B cell (primary cell): Measurements from ENCODE around the gene ZBTB17. TPM values are rescaled to one million over a fixed set of nuclear protein-coding genes. Genes with fewer than 3 reads are reported as not detected.

Experiments
- ATAC-seq: fragments of 200-7000 bp; cut with Tn5 transposase; one replicate; pipeline ENCODE4 v1.10.0; 2021; ENCODE audit warnings: low read depth, mild to moderate bottlenecking, moderate number of reproducible peaks, moderate library complexity
- CTCF ChIA-PET: fragments of 350-600 bp; sonication (Branson Sonifier 250); formaldehyde crosslinking; loops from one replicate; lab custom pipeline; 2021; ENCODE audit warnings: antibody characterized with exemption, inconsistent platforms; lab: Charles Lee
- POLR2A ChIA-PET: fragments of 350-600 bp; sonication (Branson Sonifier 250); formaldehyde crosslinking; loops from one replicate; lab custom pipeline; 2021; ENCODE audit warnings: antibody characterized with exemption; lab: Charles Lee
- DNase-seq: peaks from one replicate; pipeline ENCODE4 v3.0.0; 2013
- H2AFZ ChIP-seq: 2 replicates; pipeline ENCODE4 v1.6.1; 2012; ENCODE audit warnings: mild to moderate bottlenecking, low read depth, low read length; ENCODE audit not compliant: insufficient read depth, poor library complexity, severe bottlenecking
- H3K27ac ChIP-seq, 2 donors: 1 replicate in 1 of 2; 2 replicates in 1 of 2; pipeline ENCODE4 v1.5.1; 2012 to 2013; ENCODE audit warnings: low read length in 2 of 2, mild to moderate bottlenecking in 2 of 2, moderate library complexity in 1 of 2
- H3K27me3 ChIP-seq, 4 experiments: fragments of 200-600 bp in 1 of 4; sonication (generic) in 1 of 4; replicated peaks in 1 of 4; 1 replicate in 2 of 4; 2 replicates in 2 of 4; pipeline versions ENCODE4 v1.6.1 to v1.7.0; 2013 to 2016; ENCODE audit warnings: low read length in 3 of 4, mild to moderate bottlenecking in 2 of 4, mixed read lengths in 1 of 4, moderate library complexity in 1 of 4; ENCODE audit not compliant: insufficient read depth in 4 of 4, control insufficient read depth in 3 of 4; ENCODE audit errors: control extremely low read depth in 1 of 4
- H3K36me3 ChIP-seq, 2 experiments: replicated peaks in 1 of 2; 1 replicate in 1 of 2; 2 replicates in 1 of 2; pipeline versions ENCODE4 v1.6.1 to v1.7.1; 2013; ENCODE audit warnings: low read length in 1 of 2; ENCODE audit not compliant: insufficient read depth in 2 of 2, control insufficient read depth in 1 of 2; ENCODE audit errors: control extremely low read depth in 1 of 2, extremely low read depth in 1 of 2
- H3K4me1 ChIP-seq, 2 donors: fragments of 200-600 bp in 1 of 2; sonication (generic) in 1 of 2; 1 replicate in 1 of 2; 2 replicates in 1 of 2; pipeline versions ENCODE4 v1.5.1 to v1.6.1; 2013 to 2017; ENCODE audit warnings: low read length in 2 of 2; ENCODE audit not compliant: control insufficient read depth in 2 of 2, insufficient read depth in 2 of 2
- H3K4me2 ChIP-seq: replicated peaks from 2 replicates; pipeline ENCODE3; 2012; ENCODE audit warnings: mild to moderate bottlenecking, low read depth, low read length; ENCODE audit not compliant: poor library complexity, severe bottlenecking
- H3K4me3 ChIP-seq, 5 experiments: fragments of 200-600 bp in 1 of 5; sonication (generic) in 1 of 5; 1 replicate in 3 of 5; 2 replicates in 2 of 5; pipeline versions ENCODE4 v1.5.1 to v1.7.0; 2011 to 2016; ENCODE audit warnings: low read length in 4 of 5, mild to moderate bottlenecking in 4 of 5, low read depth in 2 of 5, control low read depth in 1 of 5, moderate library complexity in 1 of 5; ENCODE audit not compliant: insufficient read depth in 1 of 5; ENCODE audit errors: control extremely low read depth in 1 of 5, extremely low read depth in 1 of 5
- H3K79me2 ChIP-seq: fragments of 200-600 bp; sonication (generic); one replicate; pipeline ENCODE4 v1.6.0; 2016; ENCODE audit warnings: low read length; ENCODE audit not compliant: control insufficient read depth, insufficient read depth
- H3K9ac ChIP-seq: fragments of 200-600 bp; sonication (generic); 2 replicates; pipeline ENCODE4 v1.6.1; 2017; ENCODE audit warnings: mild to moderate bottlenecking, low read length, moderate library complexity
- H3K9me3 ChIP-seq, 3 donors: one replicate each; pipeline versions ENCODE4 v1.6.1 to v1.7.1; 2013; ENCODE audit warnings: low read length in 2 of 3; ENCODE audit not compliant: control insufficient read depth in 2 of 3, insufficient read depth in 1 of 3; ENCODE audit errors: control extremely low read depth in 1 of 3
- H4K20me1 ChIP-seq: 2 replicates; pipeline ENCODE4 v1.6.0; 2012; ENCODE audit warnings: mild to moderate bottlenecking, low read length; ENCODE audit not compliant: insufficient read depth, control insufficient read depth, poor library complexity, severe bottlenecking
- H3K27ac Mint-ChIP-seq: one replicate; pipeline ENCODE4 v1.8.0; 2021; ENCODE audit warnings: mixed read lengths
- H3K27me3 Mint-ChIP-seq: one replicate; pipeline ENCODE4 v1.8.0; 2021; ENCODE audit warnings: mixed read lengths
- H3K4me1 Mint-ChIP-seq: one replicate; pipeline ENCODE4 v1.8.0; 2021; ENCODE audit warnings: mixed read lengths
- H3K4me3 Mint-ChIP-seq: one replicate; pipeline ENCODE4 v1.8.0; 2021; ENCODE audit warnings: mixed read lengths
- H3K9me3 Mint-ChIP-seq: one replicate; pipeline ENCODE4 v1.8.0; 2022; ENCODE audit warnings: mixed read lengths; ENCODE audit not compliant: insufficient read depth
- EZH2 ChIP-seq: IDR thresholded peaks from 2 replicates; pipeline ENCODE4 v1.6.1; 2012; ENCODE audit warnings: borderline replicate concordance, low read depth, mild to moderate bottlenecking, moderate library complexity, low read length; ENCODE audit not compliant: insufficient read depth, poor library complexity, severe bottlenecking
- WGBS: methylation state at CpG from one replicate; pipeline ENCODE4 v1.1.5; 2013; ENCODE audit warnings: missing lambda C conversion rate; ENCODE audit not compliant: insufficient coverage; 5-methylcytosine and 5-hydroxymethylcytosine counted together
- intact Hi-C: fragments of 100-400 bp; cut with micrococcal nuclease; formaldehyde crosslinking; loops from one replicate; pipeline ENCODE4 v1.10.0; 2022
- polyA plus RNA-seq: library from polyadenylated mRNA; depleted of rRNA; stranded (reverse); fragments of >200 nt; gene quantifications from 2 replicates; pipeline ENCODE4 v1.2.3, GENCODE V29; 2012
- total RNA-seq, 2 donors: library from RNA; stranded (reverse); fragments of 120-200 nt in 1 of 2; gene quantifications; 1 replicate in 1 of 2; 2 replicates in 1 of 2; pipeline versions ENCODE4 v1.2.3 to v1.2.4, GENCODE V29; 2013 to 2022
- TF ChIP-seq, protein P1 (sequence below): fragments of 200-600 bp; IDR thresholded peaks from one replicate; pipeline ENCODE4 v1.8.0; 2022; ENCODE audit warnings: antibody characterized with exemption, mild to moderate bottlenecking

ZBTB17 gene
- total and polyA plus RNA-seq, 2 donors (not counting 1 experiment from before 2014, with no cell fraction given) = 94.1 to 157 TPM

DNA sequence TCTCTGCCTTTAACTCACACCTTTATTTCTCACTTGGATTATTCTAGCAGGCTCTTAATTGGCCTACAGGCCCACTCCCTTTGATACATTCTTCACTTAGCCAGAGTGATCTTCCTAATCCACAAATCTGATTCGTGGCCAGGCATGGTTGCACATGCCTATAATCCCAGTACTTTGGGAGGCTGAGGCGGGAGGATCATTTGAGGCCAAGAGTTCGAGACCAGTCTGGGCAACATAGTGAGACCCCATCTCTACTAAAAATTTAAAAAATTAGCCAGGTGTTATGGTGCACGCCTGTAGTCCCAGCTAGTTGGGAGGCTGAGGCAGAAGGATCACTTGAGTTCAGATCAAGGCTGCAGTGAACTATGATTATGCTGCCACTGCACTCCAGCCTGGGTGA is 2.1 kb downstream of the ZBTB17 start:
- Histone ChIP-seq H3K4me3 (no peak overlapping the region), H2AFZ (no peak overlapping the region), H4K20me1 (no peaks in the 10 kb centered on the region), H3K36me3 (peaks cover 2 to 38% of the 10 kb centered on the region in 2 experiments), H3K9ac (no peak overlapping the region), H3K9me3 (peaks cover 0 to 4% (median 0%) of the 10 kb centered on the region in 3 donors), H3K27me3 (no peaks in the 10 kb centered on the region), H3K4me2 (no peak overlapping the region), H3K4me1 (peaks cover 20 to 33% of the 10 kb centered on the region in 2 donors), H3K27ac (peak overlapping the region in 1 of 2 donors; percentile 86), H3K79me2 (peaks cover 83% of the 10 kb centered on the region)
- Mint-ChIP-seq H3K4me3 (peak overlapping the region; percentile 29), H3K27ac (peak overlapping the region; percentile 17), H3K27me3 (no peaks in the 10 kb centered on the region), H3K4me1 (peaks cover 35% of the 10 kb centered on the region), H3K9me3 (no peaks in the 10 kb centered on the region)
- TF ChIP-seq, protein P1, sequence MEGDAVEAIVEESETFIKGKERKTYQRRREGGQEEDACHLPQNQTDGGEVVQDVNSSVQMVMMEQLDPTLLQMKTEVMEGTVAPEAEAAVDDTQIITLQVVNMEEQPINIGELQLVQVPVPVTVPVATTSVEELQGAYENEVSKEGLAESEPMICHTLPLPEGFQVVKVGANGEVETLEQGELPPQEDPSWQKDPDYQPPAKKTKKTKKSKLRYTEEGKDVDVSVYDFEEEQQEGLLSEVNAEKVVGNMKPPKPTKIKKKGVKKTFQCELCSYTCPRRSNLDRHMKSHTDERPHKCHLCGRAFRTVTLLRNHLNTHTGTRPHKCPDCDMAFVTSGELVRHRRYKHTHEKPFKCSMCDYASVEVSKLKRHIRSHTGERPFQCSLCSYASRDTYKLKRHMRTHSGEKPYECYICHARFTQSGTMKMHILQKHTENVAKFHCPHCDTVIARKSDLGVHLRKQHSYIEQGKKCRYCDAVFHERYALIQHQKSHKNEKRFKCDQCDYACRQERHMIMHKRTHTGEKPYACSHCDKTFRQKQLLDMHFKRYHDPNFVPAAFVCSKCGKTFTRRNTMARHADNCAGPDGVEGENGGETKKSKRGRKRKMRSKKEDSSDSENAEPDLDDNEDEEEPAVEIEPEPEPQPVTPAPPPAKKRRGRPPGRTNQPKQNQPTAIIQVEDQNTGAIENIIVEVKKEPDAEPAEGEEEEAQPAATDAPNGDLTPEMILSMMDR = no peak
- no peak for TF ChIP-seq EZH2
- intact Hi-C loops = loop anchor here (2.0 to 10.0 kb wide), 2 partner anchors 139 to 391 kb away; partner anchors contain the start of gene SZRD1
- ChIA-PET POLR2A (interaction anchor here (0.6 kb wide), 2 partner anchors 130 to 158 kb away, joined by 4 to 6 read pairs; no protein-coding TSS in a partner anchor), CTCF (interaction anchor here (0.8 to 3.2 kb wide), 3 partner anchors 10 to 734 kb away, joined by 3 to 24 read pairs (median 7); no protein-coding TSS in a partner anchor)
- ATAC-seq = no peak
- WGBS = 100% methylated on average over 2 of the region's 4 CpGs
- no peak for DNase-seq

DNA sequence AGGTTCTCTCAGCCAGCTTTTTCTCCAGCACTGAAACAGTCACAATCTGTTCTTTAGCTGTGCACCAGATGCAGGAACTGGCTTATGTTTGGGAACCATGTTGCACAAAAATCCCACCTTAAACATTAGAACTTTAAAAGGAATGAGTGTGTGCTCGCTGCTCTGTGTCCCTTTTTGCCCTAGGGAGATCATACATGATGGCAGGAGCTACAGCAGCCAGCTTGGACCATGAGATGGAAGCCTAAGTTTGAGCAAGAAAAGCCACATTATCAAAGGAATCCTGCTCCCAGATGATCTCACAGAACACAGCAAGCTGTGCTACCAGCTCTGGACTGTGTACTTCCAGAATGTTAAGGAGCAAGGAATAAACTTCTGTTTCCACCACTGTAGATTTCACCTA is 3.5 kb downstream of the ZBTB17 start:
- Mint-ChIP-seq H3K27me3 (no peaks in the 10 kb centered on the region), H3K4me1 (peaks cover 46% of the 10 kb centered on the region), H3K9me3 (no peaks in the 10 kb centered on the region), H3K4me3 (no peak overlapping the region), H3K27ac (no peak overlapping the region)
- WGBS = no CpG with 5 or more reads among the region's 1 CpG
- no peak overlapping the region for H3K4me3 ChIP-seq
- H3K4me2 ChIP-seq = no peak overlapping the region
- ChIA-PET POLR2A (no interaction called here), CTCF (no interaction called here)
- no peak for TF ChIP-seq EZH2
- TF ChIP-seq, protein P1 = no peak
- peaks cover 94% of the 10 kb centered on the region for H3K79me2 ChIP-seq
- DNase-seq (no peak), ATAC-seq (no peak)
- no peaks in the 10 kb centered on the region for H4K20me1 ChIP-seq
- H3K27ac ChIP-seq = no peak overlapping the region
- H3K27me3 ChIP-seq = no peaks in the 10 kb centered on the region
- H3K4me1 ChIP-seq = peaks cover 30 to 42% of the 10 kb centered on the region in 2 donors
- peaks cover 0 to 4% (median 0%) of the 10 kb centered on the region in 3 donors for H3K9me3 ChIP-seq
- H3K9ac ChIP-seq = no peak overlapping the region
- H2AFZ ChIP-seq = no peak overlapping the region
- peaks cover 2 to 41% of the 10 kb centered on the region in 2 experiments for H3K36me3 ChIP-seq
- intact Hi-C loops = loop anchor here (10.0 kb wide), 1 partner anchor 392 kb away; the partner anchor contains the start of gene SZRD1
